Rectal smooth muscle tissue (tissue), 1 donor: ENCODE measurements around the gene KLHL5.

Source experiments
- H3K27ac ChIP-seq: one replicate; pipeline ENCODE4 v1.7.0; 2013; ENCODE audit warnings: low read depth, low read length, inconsistent platforms
- H3K27me3 ChIP-seq: one replicate; pipeline ENCODE4 v1.7.0; 2013; ENCODE audit warnings: low read length; ENCODE audit not compliant: control insufficient read depth, insufficient read depth
- H3K36me3 ChIP-seq: one replicate; pipeline ENCODE4 v1.7.0; 2013; ENCODE audit warnings: low read length; ENCODE audit not compliant: control insufficient read depth, insufficient read depth
- H3K4me1 ChIP-seq: one replicate; pipeline ENCODE4 v1.7.0; 2013; ENCODE audit warnings: low read length; ENCODE audit not compliant: control insufficient read depth, insufficient read depth
- H3K4me3 ChIP-seq: one replicate; pipeline ENCODE4 v1.7.0; 2013; ENCODE audit warnings: low read length
- H3K9ac ChIP-seq: one replicate; pipeline ENCODE4 v1.7.0; 2013; ENCODE audit warnings: low read length

Gene KLHL5

GRCh38 chr4:39067031-39067430 lies 5.0 kb downstream of the KLHL5 start:
- Histone ChIP-seq H3K4me3 (no peak overlapping the region), H3K27me3 (no peaks in the 10 kb centered on the region), H3K4me1 (peaks cover 11% of the 10 kb centered on the region), H3K27ac (no peak overlapping the region), H3K36me3 (no peaks in the 10 kb centered on the region), H3K9ac (no peak overlapping the region)

GRCh38 chr4:39067451-39067850 lies 5.4 kb downstream of the KLHL5 start:
- Histone ChIP-seq H3K27ac (no peak overlapping the region), H3K36me3 (no peaks in the 10 kb centered on the region), H3K9ac (no peak overlapping the region), H3K4me3 (no peak overlapping the region), H3K27me3 (no peaks in the 10 kb centered on the region), H3K4me1 (peaks cover 10% of the 10 kb centered on the region)

- Histone ChIP-seq H3K4me1 (peaks cover 7% of the 10 kb centered on the region), H3K27me3 (no peaks in the 10 kb centered on the region), H3K27ac (no peak overlapping the region), H3K36me3 (no peaks in the 10 kb centered on the region), H3K4me3 (no peak overlapping the region), H3K9ac (no peak overlapping the region)
Measured at GRCh38 chr4:39068907-39069306, 6.9 kb downstream of the KLHL5 start.

- H3K4me1 ChIP-seq, result no peaks in the 10 kb centered on the region
- H3K27me3 ChIP-seq, result no peaks in the 10 kb centered on the region
- H3K36me3 ChIP-seq, result peaks cover 2% of the 10 kb centered on the region
Measured at GRCh38 chr4:39078829-39079228, 16.8 kb downstream of the KLHL5 start.

GRCh38 chr4:39083164-39083563 lies 21.1 kb downstream of the KLHL5 start:
- Histone ChIP-seq H3K36me3 (peaks cover 2% of the 10 kb centered on the region), H3K4me3 (no peak overlapping the region), H3K4me1 (no peaks in the 10 kb centered on the region), H3K9ac (no peak overlapping the region), H3K27ac (no peak overlapping the region), H3K27me3 (no peaks in the 10 kb centered on the region)

More at GRCh38 chr4:39078829-39079228, 16.8 kb downstream of the KLHL5 start:
- Histone ChIP-seq H3K9ac (no peak overlapping the region), H3K4me3 (no peak overlapping the region), H3K27ac (no peak overlapping the region)

GRCh38 chr4:39085891-39086290 lies 23.9 kb downstream of the KLHL5 start:
- Histone ChIP-seq H3K27me3 (no peaks in the 10 kb centered on the region), H3K27ac (no peak overlapping the region), H3K36me3 (peaks cover 2% of the 10 kb centered on the region), H3K4me1 (no peaks in the 10 kb centered on the region), H3K9ac (no peak overlapping the region), H3K4me3 (no peak overlapping the region)

- no peak overlapping the region for H3K9ac ChIP-seq
- H3K36me3 ChIP-seq, result no peaks in the 10 kb centered on the region
- no peak overlapping the region for H3K4me3 ChIP-seq
- no peak overlapping the region for H3K27ac ChIP-seq
- H3K4me1 ChIP-seq, result no peaks in the 10 kb centered on the region
- no peaks in the 10 kb centered on the region for H3K27me3 ChIP-seq
Measured at GRCh38 chr4:39096847-39097246, 34.8 kb downstream of the KLHL5 start.

GRCh38 chr4:39097290-39097689 lies 35.3 kb downstream of the KLHL5 start:
- no peak overlapping the region for H3K9ac ChIP-seq

GRCh38 chr4:39102297-39102696 lies 40.3 kb downstream of the KLHL5 start:
- H3K27me3 ChIP-seq, result no peaks in the 10 kb centered on the region
- no peaks in the 10 kb centered on the region for H3K4me1 ChIP-seq
- H3K4me3 ChIP-seq, result no peak overlapping the region
- H3K36me3 ChIP-seq, result peaks cover 6% of the 10 kb centered on the region
- H3K9ac ChIP-seq, result no peak overlapping the region
- no peak overlapping the region for H3K27ac ChIP-seq

More at GRCh38 chr4:39097290-39097689, 35.3 kb downstream of the KLHL5 start:
- Histone ChIP-seq H3K4me1 (no peaks in the 10 kb centered on the region), H3K27ac (no peak overlapping the region), H3K27me3 (no peaks in the 10 kb centered on the region), H3K4me3 (no peak overlapping the region), H3K36me3 (no peaks in the 10 kb centered on the region)

GRCh38 chr4:39103291-39103690 lies 41.3 kb downstream of the KLHL5 start:
- H3K27ac ChIP-seq, result no peak overlapping the region
- no peak overlapping the region for H3K4me3 ChIP-seq
- no peaks in the 10 kb centered on the region for H3K27me3 ChIP-seq
- no peak overlapping the region for H3K9ac ChIP-seq
- peaks cover 6% of the 10 kb centered on the region for H3K36me3 ChIP-seq
- no peaks in the 10 kb centered on the region for H3K4me1 ChIP-seq

GRCh38 chr4:39104255-39104654 lies 42.2 kb downstream of the KLHL5 start:
- Histone ChIP-seq H3K4me1 (no peaks in the 10 kb centered on the region), H3K27me3 (no peaks in the 10 kb centered on the region), H3K27ac (no peak overlapping the region), H3K36me3 (peaks cover 6% of the 10 kb centered on the region), H3K9ac (no peak overlapping the region), H3K4me3 (no peak overlapping the region)

- Histone ChIP-seq H3K9ac (no peak overlapping the region), H3K27me3 (no peaks in the 10 kb centered on the region), H3K36me3 (peaks cover 6% of the 10 kb centered on the region), H3K27ac (no peak overlapping the region), H3K4me3 (no peak overlapping the region), H3K4me1 (no peaks in the 10 kb centered on the region)
Measured at GRCh38 chr4:39106011-39106410, 44.0 kb downstream of the KLHL5 start.

- Histone ChIP-seq H3K27me3 (no peaks in the 10 kb centered on the region), H3K36me3 (no peaks in the 10 kb centered on the region), H3K4me3 (no peak overlapping the region), H3K27ac (no peak overlapping the region), H3K4me1 (no peaks in the 10 kb centered on the region), H3K9ac (no peak overlapping the region)
Measured at GRCh38 chr4:39114436-39114835, 52.4 kb downstream of the KLHL5 start.
